B cell (primary cell): ENCODE results near the gene KIF26B. TPM values are rescaled to one million over a fixed set of nuclear protein-coding genes. Genes with fewer than 3 reads are reported as not detected.

Experiments used
- ATAC-seq: fragments of 200-7000 bp; cut with Tn5 transposase; one replicate; pipeline ENCODE4 v1.10.0; 2021; ENCODE audit warnings: low read depth, mild to moderate bottlenecking, moderate number of reproducible peaks, moderate library complexity
- CTCF ChIA-PET: fragments of 350-600 bp; sonication (Branson Sonifier 250); formaldehyde crosslinking; loops from one replicate; lab custom pipeline; 2021; ENCODE audit warnings: antibody characterized with exemption, inconsistent platforms; lab: Charles Lee
- POLR2A ChIA-PET: fragments of 350-600 bp; sonication (Branson Sonifier 250); formaldehyde crosslinking; loops from one replicate; lab custom pipeline; 2021; ENCODE audit warnings: antibody characterized with exemption; lab: Charles Lee
- DNase-seq: peaks from one replicate; pipeline ENCODE4 v3.0.0; 2013
- H2AFZ ChIP-seq: 2 replicates; pipeline ENCODE4 v1.6.1; 2012; ENCODE audit warnings: mild to moderate bottlenecking, low read depth, low read length; ENCODE audit not compliant: insufficient read depth, poor library complexity, severe bottlenecking
- H3K27ac ChIP-seq, 2 donors: 1 replicate in 1 of 2; 2 replicates in 1 of 2; pipeline ENCODE4 v1.5.1; 2012 to 2013; ENCODE audit warnings: low read length in 2 of 2, mild to moderate bottlenecking in 2 of 2, moderate library complexity in 1 of 2
- H3K27me3 ChIP-seq, 4 experiments: fragments of 200-600 bp in 1 of 4; sonication (generic) in 1 of 4; replicated peaks in 1 of 4; 1 replicate in 2 of 4; 2 replicates in 2 of 4; pipeline versions ENCODE4 v1.6.1 to v1.7.0; 2013 to 2016; ENCODE audit warnings: low read length in 3 of 4, mild to moderate bottlenecking in 2 of 4, mixed read lengths in 1 of 4, moderate library complexity in 1 of 4; ENCODE audit not compliant: insufficient read depth in 4 of 4, control insufficient read depth in 3 of 4; ENCODE audit errors: control extremely low read depth in 1 of 4
- H3K36me3 ChIP-seq, 2 experiments: replicated peaks in 1 of 2; 1 replicate in 1 of 2; 2 replicates in 1 of 2; pipeline versions ENCODE4 v1.6.1 to v1.7.1; 2013; ENCODE audit warnings: low read length in 1 of 2; ENCODE audit not compliant: insufficient read depth in 2 of 2, control insufficient read depth in 1 of 2; ENCODE audit errors: control extremely low read depth in 1 of 2, extremely low read depth in 1 of 2
- H3K4me1 ChIP-seq, 2 donors: fragments of 200-600 bp in 1 of 2; sonication (generic) in 1 of 2; 1 replicate in 1 of 2; 2 replicates in 1 of 2; pipeline versions ENCODE4 v1.5.1 to v1.6.1; 2013 to 2017; ENCODE audit warnings: low read length in 2 of 2; ENCODE audit not compliant: control insufficient read depth in 2 of 2, insufficient read depth in 2 of 2
- H3K4me2 ChIP-seq: replicated peaks from 2 replicates; pipeline ENCODE3; 2012; ENCODE audit warnings: mild to moderate bottlenecking, low read depth, low read length; ENCODE audit not compliant: poor library complexity, severe bottlenecking
- H3K4me3 ChIP-seq, 5 experiments: fragments of 200-600 bp in 1 of 5; sonication (generic) in 1 of 5; 1 replicate in 3 of 5; 2 replicates in 2 of 5; pipeline versions ENCODE4 v1.5.1 to v1.7.0; 2011 to 2016; ENCODE audit warnings: low read length in 4 of 5, mild to moderate bottlenecking in 4 of 5, low read depth in 2 of 5, control low read depth in 1 of 5, moderate library complexity in 1 of 5; ENCODE audit not compliant: insufficient read depth in 1 of 5; ENCODE audit errors: control extremely low read depth in 1 of 5, extremely low read depth in 1 of 5
- H3K79me2 ChIP-seq: fragments of 200-600 bp; sonication (generic); one replicate; pipeline ENCODE4 v1.6.0; 2016; ENCODE audit warnings: low read length; ENCODE audit not compliant: control insufficient read depth, insufficient read depth
- H3K9ac ChIP-seq: fragments of 200-600 bp; sonication (generic); 2 replicates; pipeline ENCODE4 v1.6.1; 2017; ENCODE audit warnings: mild to moderate bottlenecking, low read length, moderate library complexity
- H3K9me3 ChIP-seq, 3 donors: one replicate each; pipeline versions ENCODE4 v1.6.1 to v1.7.1; 2013; ENCODE audit warnings: low read length in 2 of 3; ENCODE audit not compliant: control insufficient read depth in 2 of 3, insufficient read depth in 1 of 3; ENCODE audit errors: control extremely low read depth in 1 of 3
- H4K20me1 ChIP-seq: 2 replicates; pipeline ENCODE4 v1.6.0; 2012; ENCODE audit warnings: mild to moderate bottlenecking, low read length; ENCODE audit not compliant: insufficient read depth, control insufficient read depth, poor library complexity, severe bottlenecking
- H3K27ac Mint-ChIP-seq: one replicate; pipeline ENCODE4 v1.8.0; 2021; ENCODE audit warnings: mixed read lengths
- H3K27me3 Mint-ChIP-seq: one replicate; pipeline ENCODE4 v1.8.0; 2021; ENCODE audit warnings: mixed read lengths
- H3K4me1 Mint-ChIP-seq: one replicate; pipeline ENCODE4 v1.8.0; 2021; ENCODE audit warnings: mixed read lengths
- H3K4me3 Mint-ChIP-seq: one replicate; pipeline ENCODE4 v1.8.0; 2021; ENCODE audit warnings: mixed read lengths
- H3K9me3 Mint-ChIP-seq: one replicate; pipeline ENCODE4 v1.8.0; 2022; ENCODE audit warnings: mixed read lengths; ENCODE audit not compliant: insufficient read depth
- EZH2 ChIP-seq: IDR thresholded peaks from 2 replicates; pipeline ENCODE4 v1.6.1; 2012; ENCODE audit warnings: borderline replicate concordance, low read depth, mild to moderate bottlenecking, moderate library complexity, low read length; ENCODE audit not compliant: insufficient read depth, poor library complexity, severe bottlenecking
- WGBS: methylation state at CpG from one replicate; pipeline ENCODE4 v1.1.5; 2013; ENCODE audit warnings: missing lambda C conversion rate; ENCODE audit not compliant: insufficient coverage; 5-methylcytosine and 5-hydroxymethylcytosine counted together
- intact Hi-C: fragments of 100-400 bp; cut with micrococcal nuclease; formaldehyde crosslinking; loops from one replicate; pipeline ENCODE4 v1.10.0; 2022
- polyA plus RNA-seq: library from polyadenylated mRNA; depleted of rRNA; stranded (reverse); fragments of >200 nt; gene quantifications from 2 replicates; pipeline ENCODE4 v1.2.3, GENCODE V29; 2012
- total RNA-seq, 2 donors: library from RNA; stranded (reverse); fragments of 120-200 nt in 1 of 2; gene quantifications; 1 replicate in 1 of 2; 2 replicates in 1 of 2; pipeline versions ENCODE4 v1.2.3 to v1.2.4, GENCODE V29; 2013 to 2022
- TF ChIP-seq, protein P1 (sequence below): fragments of 200-600 bp; IDR thresholded peaks from one replicate; pipeline ENCODE4 v1.8.0; 2022; ENCODE audit warnings: antibody characterized with exemption, mild to moderate bottlenecking

KIF26B gene
- total and polyA plus RNA-seq, 2 donors (not counting 1 experiment from before 2014, with no cell fraction given) = 0.62 TPM; not detected in 1

DNA sequence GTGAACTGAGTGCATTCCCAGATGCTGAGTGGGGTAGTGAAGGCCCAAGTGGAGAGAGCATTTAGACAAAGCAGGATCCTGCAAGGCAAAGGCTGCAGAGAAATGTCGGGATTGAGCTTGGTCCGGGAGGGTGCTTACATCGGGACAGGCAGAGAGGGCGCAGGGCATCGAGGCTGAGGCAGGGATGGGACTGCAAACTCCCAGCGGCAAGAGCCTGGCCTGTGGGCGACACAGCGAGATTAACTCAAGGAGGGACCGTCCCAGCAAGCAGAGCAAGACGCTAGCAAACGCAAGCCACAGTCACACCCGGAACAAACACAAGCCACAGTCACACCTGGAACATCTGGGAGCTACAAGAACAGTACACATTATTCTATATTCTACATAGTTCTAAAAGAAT is 537.5 kb downstream of the KIF26B start:
- no peak overlapping the region for H3K27ac Mint-ChIP-seq
- no peak for DNase-seq
- no peaks in the 10 kb centered on the region for H3K9me3 ChIP-seq
- H3K4me2 ChIP-seq = no peak overlapping the region
- H4K20me1 ChIP-seq = no peaks in the 10 kb centered on the region
- ATAC-seq = no peak
- H3K9ac ChIP-seq = no peak overlapping the region
- peaks cover 4 to 5% of the 10 kb centered on the region in 2 donors for H3K4me1 ChIP-seq
- no peaks in the 10 kb centered on the region for H3K4me1 Mint-ChIP-seq
- H3K27ac ChIP-seq = no peak overlapping the region
- H3K4me3 ChIP-seq = no peak overlapping the region
- intact Hi-C loops = no loop called here
- ChIA-PET POLR2A (no interaction called here), CTCF (interaction anchor here (0.7 kb wide), 1 partner anchor 41 kb away, joined by 3 read pairs; no protein-coding TSS in a partner anchor)
- H3K79me2 ChIP-seq = no peaks in the 10 kb centered on the region
- no peaks in the 10 kb centered on the region for H3K9me3 Mint-ChIP-seq
- TF ChIP-seq, protein P1, sequence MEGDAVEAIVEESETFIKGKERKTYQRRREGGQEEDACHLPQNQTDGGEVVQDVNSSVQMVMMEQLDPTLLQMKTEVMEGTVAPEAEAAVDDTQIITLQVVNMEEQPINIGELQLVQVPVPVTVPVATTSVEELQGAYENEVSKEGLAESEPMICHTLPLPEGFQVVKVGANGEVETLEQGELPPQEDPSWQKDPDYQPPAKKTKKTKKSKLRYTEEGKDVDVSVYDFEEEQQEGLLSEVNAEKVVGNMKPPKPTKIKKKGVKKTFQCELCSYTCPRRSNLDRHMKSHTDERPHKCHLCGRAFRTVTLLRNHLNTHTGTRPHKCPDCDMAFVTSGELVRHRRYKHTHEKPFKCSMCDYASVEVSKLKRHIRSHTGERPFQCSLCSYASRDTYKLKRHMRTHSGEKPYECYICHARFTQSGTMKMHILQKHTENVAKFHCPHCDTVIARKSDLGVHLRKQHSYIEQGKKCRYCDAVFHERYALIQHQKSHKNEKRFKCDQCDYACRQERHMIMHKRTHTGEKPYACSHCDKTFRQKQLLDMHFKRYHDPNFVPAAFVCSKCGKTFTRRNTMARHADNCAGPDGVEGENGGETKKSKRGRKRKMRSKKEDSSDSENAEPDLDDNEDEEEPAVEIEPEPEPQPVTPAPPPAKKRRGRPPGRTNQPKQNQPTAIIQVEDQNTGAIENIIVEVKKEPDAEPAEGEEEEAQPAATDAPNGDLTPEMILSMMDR = no peak
- TF ChIP-seq EZH2 = no peak
- no peaks in the 10 kb centered on the region for H3K36me3 ChIP-seq
- H3K4me3 Mint-ChIP-seq = no peak overlapping the region
- 95% methylated on average over 10 of the region's 12 CpGs for WGBS
- H2AFZ ChIP-seq = no peak overlapping the region
- peaks cover 5% of the 10 kb centered on the region for H3K27me3 Mint-ChIP-seq
- H3K27me3 ChIP-seq = peaks cover 0 to 2% (median 0%) of the 10 kb centered on the region in 4 experiments

DNA sequence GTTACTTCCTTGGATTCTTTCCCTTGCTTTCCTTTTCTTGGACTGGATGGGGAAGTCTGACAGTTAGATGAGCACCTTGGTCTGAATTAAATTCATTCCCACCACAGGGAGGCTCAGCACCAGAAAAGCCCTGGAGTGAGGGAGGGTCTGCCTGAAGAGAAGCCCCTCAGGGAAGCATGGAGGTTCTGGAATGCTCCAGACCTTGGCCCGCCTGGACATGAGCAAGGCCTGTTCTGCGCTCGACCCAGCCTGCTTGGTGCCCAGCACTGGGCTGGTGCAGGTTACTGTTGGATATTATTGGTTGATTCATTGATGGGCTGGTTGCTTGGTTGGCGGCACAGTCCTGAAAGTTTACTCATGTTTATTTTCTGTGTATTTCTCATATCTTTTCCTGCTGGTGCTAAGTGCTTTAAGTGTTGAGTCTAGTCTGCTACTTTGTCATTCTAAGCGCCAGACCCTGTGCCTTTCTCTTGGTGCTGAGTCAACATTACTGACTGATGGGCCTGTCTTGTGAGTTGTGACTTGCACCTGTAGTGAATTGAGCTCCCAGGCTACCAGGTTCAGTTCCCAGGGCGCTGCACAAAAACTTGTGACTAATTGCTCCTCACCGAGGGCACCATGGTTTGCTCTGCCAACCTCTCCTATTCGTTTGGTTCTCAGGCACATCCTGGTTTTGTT is 538.5 kb downstream of the KIF26B start:
- TF ChIP-seq, protein P1 = no peak
- no peak for TF ChIP-seq EZH2
- ATAC-seq (no peak), DNase-seq (no peak)
- Mint-ChIP-seq H3K4me3 (no peak overlapping the region), H3K27ac (no peak overlapping the region), H3K27me3 (peaks cover 5% of the 10 kb centered on the region), H3K9me3 (no peaks in the 10 kb centered on the region), H3K4me1 (no peaks in the 10 kb centered on the region)
- no peaks in the 10 kb centered on the region for H3K4me1 ChIP-seq
- no peaks in the 10 kb centered on the region for H3K79me2 ChIP-seq
- no peak overlapping the region for H2AFZ ChIP-seq
- ChIA-PET POLR2A (no interaction called here), CTCF (no interaction called here)
- no peaks in the 10 kb centered on the region for H4K20me1 ChIP-seq
- no peak overlapping the region for H3K4me2 ChIP-seq
- H3K4me3 ChIP-seq = no peak overlapping the region
- no peaks in the 10 kb centered on the region for H3K27me3 ChIP-seq
- intact Hi-C loops = no loop called here
- no peaks in the 10 kb centered on the region for H3K9me3 ChIP-seq
- H3K36me3 ChIP-seq = no peaks in the 10 kb centered on the region
- H3K9ac ChIP-seq = no peak overlapping the region
- WGBS = 87% methylated on average over 8 of the region's 8 CpGs
- no peak overlapping the region for H3K27ac ChIP-seq
